ENCODE data around the gene RYR3.

Gene RYR3

GRCh38 chr15:33839540-33839939 lies 528.8 kb downstream of the RYR3 start:
- no peaks in the 10 kb centered on the region for H3K9me3 Mint-ChIP-seq
- H3K36me3 Mint-ChIP-seq (ENCODE audit: insufficient read depth): peaks cover 2% of the 10 kb centered on the region
- ATAC-seq (replicated peaks; ENCODE audit: extremely low read depth, poor library complexity, severe bottlenecking): no peak
- H3K4me1 Mint-ChIP-seq: no peaks in the 10 kb centered on the region
- H3K27me3 Mint-ChIP-seq: peaks cover 43% of the 10 kb centered on the region
- H3K4me3 Mint-ChIP-seq: no peak overlapping the region
- DNase-seq (ENCODE audit: low spot score in 2 of 2): no peak
- no peak overlapping the region for H3K27ac Mint-ChIP-seq (ENCODE audit: low read depth)

GRCh38 chr15:33840615-33841014 lies 529.8 kb downstream of the RYR3 start:
- peaks cover 43% of the 10 kb centered on the region for H3K27me3 Mint-ChIP-seq
- no peaks in the 10 kb centered on the region for H3K4me1 Mint-ChIP-seq
- no peaks in the 10 kb centered on the region for H3K9me3 Mint-ChIP-seq
- DNase-seq (ENCODE audit: low spot score in 2 of 2) (no peak), ATAC-seq (replicated peaks; ENCODE audit: extremely low read depth, poor library complexity, severe bottlenecking) (no peak)
- H3K4me3 Mint-ChIP-seq: no peak overlapping the region
- H3K27ac Mint-ChIP-seq (ENCODE audit: low read depth): no peak overlapping the region
- H3K36me3 Mint-ChIP-seq (ENCODE audit: insufficient read depth): no peaks in the 10 kb centered on the region

- H3K36me3 Mint-ChIP-seq (ENCODE audit: insufficient read depth): no peaks in the 10 kb centered on the region
- no peak overlapping the region for H3K27ac Mint-ChIP-seq (ENCODE audit: low read depth)
- no peaks in the 10 kb centered on the region for H3K4me1 Mint-ChIP-seq
- no peak overlapping the region for H3K4me3 Mint-ChIP-seq
- no peaks in the 10 kb centered on the region for H3K9me3 Mint-ChIP-seq
- DNase-seq (ENCODE audit: low spot score in 2 of 2) (no peak), ATAC-seq (replicated peaks; ENCODE audit: extremely low read depth, poor library complexity, severe bottlenecking) (no peak)
- H3K27me3 Mint-ChIP-seq: peaks cover 24% of the 10 kb centered on the region
Observed at GRCh38 chr15:33844186-33844585, 533.4 kb downstream of the RYR3 start.

- Mint-ChIP-seq H3K27me3 (peaks cover 20% of the 10 kb centered on the region), H3K4me1 (no peaks in the 10 kb centered on the region), H3K27ac (ENCODE audit: low read depth) (no peak overlapping the region), H3K4me3 (no peak overlapping the region), H3K9me3 (no peaks in the 10 kb centered on the region), H3K36me3 (ENCODE audit: insufficient read depth) (no peaks in the 10 kb centered on the region)
- DNase-seq (ENCODE audit: low spot score in 2 of 2) (no peak), ATAC-seq (replicated peaks; ENCODE audit: extremely low read depth, poor library complexity, severe bottlenecking) (no peak)
Observed at GRCh38 chr15:33844597-33844996, 533.8 kb downstream of the RYR3 start.

- H3K27ac Mint-ChIP-seq (ENCODE audit: low read depth): no peak overlapping the region
- H3K4me1 Mint-ChIP-seq: no peaks in the 10 kb centered on the region
- DNase-seq (ENCODE audit: low spot score in 2 of 2) (no peak), ATAC-seq (replicated peaks; ENCODE audit: extremely low read depth, poor library complexity, severe bottlenecking) (no peak)
- no peaks in the 10 kb centered on the region for H3K9me3 Mint-ChIP-seq
- no peaks in the 10 kb centered on the region for H3K36me3 Mint-ChIP-seq (ENCODE audit: insufficient read depth)
- H3K4me3 Mint-ChIP-seq: no peak overlapping the region
- peaks cover 6% of the 10 kb centered on the region for H3K27me3 Mint-ChIP-seq
Observed at GRCh38 chr15:33846142-33846541, 535.4 kb downstream of the RYR3 start.

- Mint-ChIP-seq H3K4me3 (no peak overlapping the region), H3K36me3 (ENCODE audit: insufficient read depth) (no peaks in the 10 kb centered on the region), H3K27me3 (peaks cover 6% of the 10 kb centered on the region), H3K9me3 (no peaks in the 10 kb centered on the region), H3K4me1 (no peaks in the 10 kb centered on the region), H3K27ac (ENCODE audit: low read depth) (no peak overlapping the region)
- DNase-seq (ENCODE audit: low spot score in 2 of 2) (no peak), ATAC-seq (replicated peaks; ENCODE audit: extremely low read depth, poor library complexity, severe bottlenecking) (no peak)
Observed at GRCh38 chr15:33846862-33847261, 536.1 kb downstream of the RYR3 start.

GRCh38 chr15:33848011-33848410 lies 537.2 kb downstream of the RYR3 start:
- Mint-ChIP-seq H3K27ac (ENCODE audit: low read depth) (no peak overlapping the region), H3K4me3 (no peak overlapping the region), H3K4me1 (no peaks in the 10 kb centered on the region), H3K27me3 (no peaks in the 10 kb centered on the region), H3K36me3 (ENCODE audit: insufficient read depth) (no peaks in the 10 kb centered on the region), H3K9me3 (no peaks in the 10 kb centered on the region)
- ATAC-seq (replicated peaks; ENCODE audit: extremely low read depth, poor library complexity, severe bottlenecking): no peak
- no peak for DNase-seq (ENCODE audit: low spot score in 2 of 2)

- Mint-ChIP-seq H3K4me3 (no peak overlapping the region), H3K36me3 (ENCODE audit: insufficient read depth) (peaks cover 2% of the 10 kb centered on the region), H3K27ac (ENCODE audit: low read depth) (no peak overlapping the region), H3K9me3 (no peaks in the 10 kb centered on the region), H3K4me1 (no peaks in the 10 kb centered on the region), H3K27me3 (no peaks in the 10 kb centered on the region)
- ATAC-seq (replicated peaks; ENCODE audit: extremely low read depth, poor library complexity, severe bottlenecking): no peak
- DNase-seq (ENCODE audit: low spot score in 2 of 2): no peak
Observed at GRCh38 chr15:33851079-33851478, 540.3 kb downstream of the RYR3 start.

GRCh38 chr15:33852094-33852493 lies 541.3 kb downstream of the RYR3 start:
- no peak overlapping the region for H3K4me3 Mint-ChIP-seq
- ATAC-seq (replicated peaks; ENCODE audit: extremely low read depth, poor library complexity, severe bottlenecking) (no peak), DNase-seq (ENCODE audit: low spot score in 2 of 2) (no peak)
- H3K27me3 Mint-ChIP-seq: no peaks in the 10 kb centered on the region
- no peaks in the 10 kb centered on the region for H3K9me3 Mint-ChIP-seq
- peaks cover 2% of the 10 kb centered on the region for H3K36me3 Mint-ChIP-seq (ENCODE audit: insufficient read depth)
- H3K27ac Mint-ChIP-seq (ENCODE audit: low read depth): no peak overlapping the region
- no peaks in the 10 kb centered on the region for H3K4me1 Mint-ChIP-seq

- Mint-ChIP-seq H3K9me3 (no peaks in the 10 kb centered on the region), H3K4me3 (no peak overlapping the region), H3K4me1 (no peaks in the 10 kb centered on the region), H3K27me3 (no peaks in the 10 kb centered on the region), H3K27ac (ENCODE audit: low read depth) (no peak overlapping the region), H3K36me3 (ENCODE audit: insufficient read depth) (peaks cover 2% of the 10 kb centered on the region)
- ATAC-seq (replicated peaks; ENCODE audit: extremely low read depth, poor library complexity, severe bottlenecking) (no peak), DNase-seq (ENCODE audit: low spot score in 2 of 2) (no peak)
Observed at GRCh38 chr15:33852570-33852969, 541.8 kb downstream of the RYR3 start.

GRCh38 chr15:33857726-33858125 lies 547.0 kb downstream of the RYR3 start:
- no peaks in the 10 kb centered on the region for H3K4me1 Mint-ChIP-seq
- H3K27me3 Mint-ChIP-seq: no peaks in the 10 kb centered on the region
- no peak for DNase-seq (ENCODE audit: low spot score in 2 of 2)
- no peaks in the 10 kb centered on the region for H3K9me3 Mint-ChIP-seq
- no peak for ATAC-seq (replicated peaks; ENCODE audit: extremely low read depth, poor library complexity, severe bottlenecking)
- peaks cover 2% of the 10 kb centered on the region for H3K36me3 Mint-ChIP-seq (ENCODE audit: insufficient read depth)
- H3K27ac Mint-ChIP-seq (ENCODE audit: low read depth): no peak overlapping the region
- H3K4me3 Mint-ChIP-seq: no peak overlapping the region

GRCh38 chr15:33858836-33859235 lies 548.1 kb downstream of the RYR3 start:
- ATAC-seq (replicated peaks; ENCODE audit: extremely low read depth, poor library complexity, severe bottlenecking): no peak
- Mint-ChIP-seq H3K4me3 (no peak overlapping the region), H3K36me3 (ENCODE audit: insufficient read depth) (peaks cover 2% of the 10 kb centered on the region), H3K27me3 (no peaks in the 10 kb centered on the region), H3K9me3 (no peaks in the 10 kb centered on the region), H3K4me1 (no peaks in the 10 kb centered on the region), H3K27ac (ENCODE audit: low read depth) (no peak overlapping the region)
- no peak for DNase-seq (ENCODE audit: low spot score in 2 of 2)

- Mint-ChIP-seq H3K9me3 (no peaks in the 10 kb centered on the region), H3K27me3 (no peaks in the 10 kb centered on the region), H3K36me3 (ENCODE audit: insufficient read depth) (peaks cover 4% of the 10 kb centered on the region), H3K27ac (ENCODE audit: low read depth) (no peak overlapping the region), H3K4me3 (no peak overlapping the region), H3K4me1 (no peaks in the 10 kb centered on the region)
- DNase-seq (ENCODE audit: low spot score in 2 of 2) (no peak), ATAC-seq (replicated peaks; ENCODE audit: extremely low read depth, poor library complexity, severe bottlenecking) (no peak)
Observed at GRCh38 chr15:33859992-33860545, 549.3 kb downstream of the RYR3 start.

- Mint-ChIP-seq H3K4me3 (no peak overlapping the region), H3K4me1 (no peaks in the 10 kb centered on the region), H3K36me3 (ENCODE audit: insufficient read depth) (peaks cover 5% of the 10 kb centered on the region), H3K27me3 (no peaks in the 10 kb centered on the region), H3K9me3 (no peaks in the 10 kb centered on the region), H3K27ac (ENCODE audit: low read depth) (no peak overlapping the region)
- DNase-seq (ENCODE audit: low spot score in 2 of 2) (no peak), ATAC-seq (replicated peaks; ENCODE audit: extremely low read depth, poor library complexity, severe bottlenecking) (no peak)
Observed at GRCh38 chr15:33860754-33861153, 550.0 kb downstream of the RYR3 start.

All from central memory CD8-positive, alpha-beta T cell (primary cell).